ENCODE measurements around the gene IL37. TPM values are rescaled to one million over a fixed set of nuclear protein-coding genes. Genes with fewer than 3 reads are reported as not detected.

IL37 gene, protein sequence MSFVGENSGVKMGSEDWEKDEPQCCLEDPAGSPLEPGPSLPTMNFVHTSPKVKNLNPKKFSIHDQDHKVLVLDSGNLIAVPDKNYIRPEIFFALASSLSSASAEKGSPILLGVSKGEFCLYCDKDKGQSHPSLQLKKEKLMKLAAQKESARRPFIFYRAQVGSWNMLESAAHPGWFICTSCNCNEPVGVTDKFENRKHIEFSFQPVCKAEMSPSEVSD
- total RNA-seq (ENCODE audit: insufficient read depth, low replicate concordance) = not detected

DNA sequence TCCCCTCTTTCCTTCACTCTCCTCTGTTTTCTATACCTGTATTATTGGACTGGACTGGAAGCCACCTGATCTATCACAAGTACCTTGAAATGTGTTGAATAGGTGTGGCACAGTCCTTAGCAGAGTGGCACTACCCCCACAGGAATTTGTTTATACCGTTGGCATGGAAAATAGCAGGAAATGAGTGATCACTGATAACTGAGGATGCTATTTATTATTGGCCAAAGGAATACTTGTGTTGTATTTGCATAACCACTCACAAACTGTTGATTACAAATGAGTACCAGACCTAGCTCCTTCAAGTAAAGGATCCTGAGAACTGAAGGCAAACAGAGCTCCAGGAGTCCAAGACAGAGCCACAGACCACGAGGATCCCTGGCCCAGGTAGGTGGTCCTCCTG lies at the start of gene IL37:
Gene IL37 (plus strand): TSS at position 301 of the 400 bp plus-strand sequence. CDS start 1,848 bp downstream, outside the sequence.
- DNase-seq (ENCODE audit: low spot score) = no peak

GRCh38 chr2:112864072-112864471 lies 46.9 kb upstream of the IL37 start:
- no peak for DNase-seq (ENCODE audit: low spot score)

DNA sequence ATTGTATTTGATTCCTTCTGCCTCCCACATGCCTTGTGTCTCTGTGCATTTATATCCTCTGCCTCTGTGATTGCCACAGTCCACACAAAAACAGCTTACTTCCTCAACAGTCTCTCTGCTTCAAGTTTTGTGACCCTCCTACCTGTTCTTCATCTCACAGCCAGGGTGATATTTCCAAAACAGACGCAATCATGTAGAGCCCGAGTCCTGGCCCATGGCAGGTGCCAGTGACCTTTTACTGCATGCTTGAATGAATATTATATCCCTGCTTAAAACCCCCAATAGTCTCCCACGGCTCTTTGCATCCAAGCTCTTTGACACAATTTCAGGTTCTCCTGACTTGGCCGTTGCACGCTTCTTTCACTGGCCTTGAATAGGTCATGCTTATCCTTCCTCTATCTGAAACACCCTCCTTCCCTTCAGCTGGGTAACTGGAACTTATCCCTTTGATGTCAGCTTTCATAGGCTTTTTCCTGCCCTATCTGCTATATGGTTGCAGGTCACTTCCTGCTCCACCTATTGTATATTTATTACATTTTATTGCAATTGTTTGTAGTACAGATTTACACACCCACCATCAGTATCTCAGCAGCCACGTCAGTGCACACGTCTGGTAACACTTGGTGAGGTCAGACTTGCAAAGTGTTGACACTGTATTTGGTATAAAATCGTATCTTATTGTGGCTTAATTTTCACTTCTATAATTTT lies 44.7 kb upstream of the IL37 start:
- no peak for DNase-seq (ENCODE audit: low spot score)

- DNase-seq (ENCODE audit: low spot score) = peak; percentile 17
These were observed 43.0 kb upstream of the IL37 start for GRCh38 chr2:112867701-112868631.

GRCh38 chr2:112869258-112869842 lies 41.6 kb upstream of the IL37 start:
- DNase-seq (ENCODE audit: low spot score) = peak; percentile 82

DNA sequence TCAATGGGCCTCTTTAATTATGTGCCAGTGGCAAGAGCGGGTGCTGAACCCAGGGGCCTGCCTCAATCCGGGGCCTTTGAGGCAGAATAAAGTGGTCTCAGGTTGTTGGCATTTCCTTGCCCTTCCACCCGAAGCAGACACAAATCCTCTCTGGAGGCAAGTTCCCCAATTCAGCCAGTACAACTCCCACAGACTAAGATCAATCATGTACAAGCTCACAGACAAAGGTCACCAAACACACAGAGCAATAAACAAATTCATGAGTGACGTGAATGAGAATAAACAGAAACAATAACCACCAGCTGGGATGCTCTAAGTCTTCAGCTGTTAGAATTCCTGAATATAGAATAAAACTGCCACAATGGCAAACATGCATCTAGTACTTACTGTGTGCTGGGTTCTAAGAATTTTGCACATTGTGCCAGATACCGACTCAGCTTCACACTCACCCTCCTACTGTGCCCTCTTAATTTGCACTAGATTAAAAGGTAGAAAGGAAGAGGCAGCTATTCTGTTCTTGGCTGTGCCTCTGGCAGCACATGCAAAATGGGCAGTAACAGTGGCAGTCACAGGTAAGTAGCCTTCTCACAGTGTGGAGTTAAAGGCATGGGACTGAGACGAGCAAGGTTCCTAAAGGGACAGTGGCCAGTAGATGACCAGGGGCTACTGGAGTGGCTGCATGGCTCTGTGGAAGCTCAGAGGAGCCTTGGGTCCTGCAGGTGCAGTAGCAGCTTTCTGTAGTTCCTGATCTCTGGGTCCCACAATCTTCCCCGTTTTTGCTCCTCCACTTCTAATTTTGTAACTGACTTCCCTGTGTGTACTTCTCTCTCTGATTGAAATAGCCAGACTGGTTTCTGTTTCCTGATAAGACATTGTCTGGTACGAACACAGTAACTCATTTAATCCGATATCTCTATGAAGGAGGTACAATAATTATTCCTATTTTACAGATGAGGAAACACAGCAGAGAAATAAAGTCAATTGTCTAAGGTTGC lies 39.8 kb upstream of the IL37 start:
- no peak for DNase-seq (ENCODE audit: low spot score)

DNA sequence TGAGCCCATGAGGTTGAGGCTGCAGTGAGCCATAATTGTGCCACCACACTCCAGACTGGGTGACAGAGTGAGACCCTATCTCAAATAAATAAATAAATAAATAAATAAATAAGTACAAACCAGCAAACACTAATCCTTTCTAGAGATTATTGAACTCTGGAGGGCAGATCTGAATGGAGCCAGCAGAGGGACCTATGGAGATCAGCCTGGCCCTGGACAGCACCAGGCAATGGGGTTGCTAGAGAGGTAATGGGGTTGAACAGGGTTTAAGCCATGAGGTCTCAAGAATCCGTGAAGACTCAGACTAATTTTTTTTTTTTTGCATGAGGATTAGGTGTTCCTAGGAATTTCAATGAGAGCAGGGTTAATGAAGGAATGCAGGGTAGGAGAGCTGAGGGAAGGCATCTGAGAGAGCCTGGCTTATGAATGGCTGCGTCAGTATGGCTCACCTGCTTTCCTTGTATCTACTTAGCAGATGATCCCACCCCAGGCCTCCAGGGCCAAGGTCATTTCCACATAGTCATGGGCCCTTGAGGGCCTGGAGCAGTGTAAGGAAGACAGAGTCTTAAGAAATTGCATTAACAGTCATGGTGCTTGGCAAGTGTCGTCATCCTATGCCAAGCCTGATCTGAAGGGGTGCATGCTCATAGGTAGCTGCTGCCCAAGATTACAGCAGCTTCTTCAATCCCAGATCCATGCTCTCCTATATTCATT lies 34.6 kb upstream of the IL37 start:
- DNase-seq (ENCODE audit: low spot score) = no peak

- DNase-seq (ENCODE audit: low spot score) = no peak
These were observed 34.0 kb upstream of the IL37 start for GRCh38 chr2:112876971-112877361.

- no peak for DNase-seq (ENCODE audit: low spot score)
These were observed 33.5 kb upstream of the IL37 start for GRCh38 chr2:112877423-112877822.

DNA sequence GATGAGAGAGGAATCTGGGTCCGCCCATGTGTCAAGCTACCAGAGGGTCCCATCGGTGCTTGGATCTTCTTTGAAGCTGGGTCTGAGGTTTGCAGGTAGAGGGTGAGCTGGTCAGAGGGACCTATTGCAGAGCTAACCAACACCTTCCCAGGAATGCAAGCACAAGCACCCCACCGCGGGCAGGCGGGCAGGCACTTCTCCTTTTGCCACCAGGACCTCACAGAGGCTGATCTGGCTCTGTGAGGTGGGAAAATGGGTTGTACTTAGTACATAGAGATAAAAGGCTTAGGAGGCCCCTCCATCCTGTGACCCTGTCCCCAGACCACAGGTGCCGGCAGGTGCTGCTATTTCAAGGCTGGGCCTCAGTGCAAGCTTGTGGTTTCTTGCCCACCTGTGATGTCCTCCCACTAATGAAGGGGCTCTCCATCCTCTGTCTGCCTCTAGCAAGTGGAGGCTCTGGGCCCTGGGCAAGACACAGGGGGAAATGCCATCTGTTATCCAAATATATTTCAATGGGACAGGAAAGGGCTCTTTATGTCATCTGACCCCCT lies 31.4 kb upstream of the IL37 start:
- DNase-seq (ENCODE audit: low spot score) = no peak

DNA sequence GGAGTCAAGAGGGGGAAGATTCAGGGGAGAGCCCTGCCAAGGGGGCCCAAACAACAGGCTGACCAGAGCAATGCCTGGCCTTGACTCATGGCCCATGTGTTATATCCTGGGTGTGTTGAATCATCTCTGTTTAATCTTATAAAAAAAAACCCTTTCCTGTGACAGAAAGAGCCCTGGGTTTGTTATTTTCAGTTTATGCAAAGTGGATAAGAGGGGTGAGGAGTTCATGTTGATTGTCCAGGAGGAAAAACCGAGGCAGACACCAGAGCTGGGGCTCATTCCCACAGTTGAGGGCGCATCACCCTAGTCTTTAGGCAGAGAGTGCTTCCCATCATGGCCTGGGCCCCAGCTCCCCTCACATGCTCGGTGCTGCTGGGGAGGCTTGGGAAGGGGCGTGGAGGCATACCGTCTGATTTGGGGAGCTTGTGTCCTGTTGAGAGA lies 30.9 kb upstream of the IL37 start:
- no peak for DNase-seq (ENCODE audit: low spot score)

DNA sequence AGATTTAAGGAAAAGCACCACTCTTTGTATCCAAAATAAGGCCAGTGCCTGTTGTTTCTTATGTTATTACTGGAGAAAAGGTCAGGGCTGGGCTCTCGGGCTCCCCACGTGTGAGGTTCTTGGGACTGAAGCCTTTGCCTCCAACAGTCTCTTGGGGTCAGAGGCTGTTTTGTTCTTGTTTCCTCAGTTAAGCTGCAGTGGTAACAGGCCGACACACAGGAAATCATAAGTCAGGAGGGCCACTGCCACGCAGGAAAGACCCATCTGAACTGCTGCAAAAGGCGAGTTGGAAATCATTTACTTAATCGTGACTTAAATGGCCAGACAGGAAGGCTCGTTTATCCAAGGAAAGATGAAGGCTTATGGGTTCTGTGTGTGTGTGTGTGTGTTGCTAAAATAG lies 30.3 kb upstream of the IL37 start:
- no peak for DNase-seq (ENCODE audit: low spot score)

DNA sequence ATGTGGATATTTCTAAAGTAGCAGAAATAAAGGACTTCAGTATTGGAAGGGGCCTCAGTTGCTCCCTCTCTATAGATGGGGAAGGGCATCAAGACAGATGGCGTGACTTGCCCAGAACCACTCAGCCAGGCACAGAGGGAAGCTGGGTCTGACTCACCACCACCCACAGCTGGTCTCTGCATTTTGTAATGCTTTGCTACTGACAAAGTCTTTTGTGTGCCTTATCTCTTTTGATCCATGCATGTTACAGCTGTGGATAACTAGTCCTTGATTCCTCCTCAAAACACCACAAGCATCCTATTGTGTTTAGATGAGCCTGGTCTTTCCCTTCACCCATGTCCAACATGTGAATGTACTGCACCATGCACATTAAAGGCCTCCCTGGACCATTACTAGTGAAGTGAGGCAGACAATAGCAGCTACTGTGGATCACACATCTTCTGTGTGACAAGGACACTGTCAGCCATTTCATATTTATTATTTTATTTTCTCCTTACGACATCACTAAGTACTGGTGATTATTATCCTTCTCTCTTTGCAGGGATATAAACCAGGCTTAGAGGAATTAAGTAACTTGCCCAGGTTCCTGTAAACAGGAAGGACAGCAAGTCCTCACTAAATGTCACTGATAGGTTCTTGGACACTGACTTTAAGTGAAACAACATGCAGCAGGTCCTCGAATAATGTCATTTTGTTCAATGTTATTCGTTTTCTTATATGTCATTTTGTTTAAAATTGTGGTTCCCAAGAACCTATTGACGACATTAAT lies 29.6 kb upstream of the IL37 start:
- DNase-seq (ENCODE audit: low spot score) = no peak

DNA sequence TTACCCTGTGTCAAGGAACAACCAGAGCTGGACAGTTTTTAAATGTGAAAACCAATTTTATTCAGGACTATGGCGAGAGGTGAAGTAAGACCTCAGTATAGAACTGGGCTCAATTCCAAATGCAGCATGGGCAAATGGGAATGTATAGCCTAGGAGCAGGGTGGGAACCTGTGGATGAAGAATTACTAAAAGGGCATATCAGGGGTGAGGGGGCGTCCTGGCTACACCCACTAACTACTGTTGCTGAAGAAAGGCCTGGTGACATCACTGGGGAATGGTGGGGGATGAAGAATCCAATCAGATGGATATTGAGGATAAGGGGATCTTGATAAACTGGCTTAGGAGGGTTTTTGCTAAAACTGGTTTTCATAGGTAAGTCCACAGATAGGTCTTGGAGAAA lies 27.3 kb upstream of the IL37 start:
- no peak for DNase-seq (ENCODE audit: low spot score)

DNA sequence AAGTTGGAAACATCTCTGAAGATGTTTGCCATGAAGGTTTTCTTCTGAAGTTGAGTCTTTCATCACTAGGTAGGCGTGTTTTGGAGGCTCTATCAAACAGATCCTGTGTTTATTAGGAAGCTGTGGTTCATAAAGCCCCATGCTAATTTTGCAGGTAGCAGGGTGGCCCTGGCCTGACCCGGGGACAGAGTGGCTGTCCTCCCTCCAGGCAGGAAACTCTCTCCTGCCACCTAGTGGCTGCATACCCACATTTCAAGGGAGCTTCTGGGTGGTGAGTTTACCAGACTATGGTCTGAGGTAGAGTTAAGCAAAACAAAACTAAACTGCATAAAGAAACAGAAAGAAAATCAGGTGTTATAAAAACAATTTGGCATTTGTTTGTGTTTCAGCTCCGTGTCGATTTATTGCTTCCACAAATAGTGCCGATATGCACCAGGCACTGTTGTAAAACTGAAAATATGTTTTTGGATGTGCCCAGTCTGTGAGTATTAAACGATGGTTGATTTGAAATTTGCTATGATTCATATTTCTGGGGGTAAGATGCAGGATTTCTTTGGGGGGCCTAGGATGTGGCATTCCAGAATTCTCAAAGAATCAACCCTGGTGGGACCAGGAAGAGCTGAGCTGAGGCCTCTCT lies 26.0 kb upstream of the IL37 start:
- DNase-seq (ENCODE audit: low spot score) = no peak

- no peak for DNase-seq (ENCODE audit: low spot score)
These were observed 25.5 kb upstream of the IL37 start for GRCh38 chr2:112885506-112885902.

- no peak for DNase-seq (ENCODE audit: low spot score)
These were observed 24.7 kb upstream of the IL37 start for GRCh38 chr2:112886291-112886690.

Measured in umbilical cord (tissue), 2 donors.